ENCODE measurements around the gene IGLL1.

IGLL1 gene

GRCh38 chr22:23551385-23551784 is 28.7 kb downstream of the IGLL1 start:
- no peaks in the 10 kb centered on the region for H4K20me1 ChIP-seq (ENCODE audit: insufficient read depth, low read length)
- peaks cover 8% of the 10 kb centered on the region; the same call in 1 of the 2 replicates for H3K27me3 ChIP-seq (ENCODE audit: insufficient read depth, low read length)
- H3K4me1 ChIP-seq (ENCODE audit: insufficient read depth, low read length, severe bottlenecking): no peaks in the 10 kb centered on the region
- no peak overlapping the region for H3K27ac ChIP-seq (ENCODE audit: low read depth, low read length, poor library complexity, severe bottlenecking)
- no peak overlapping the region for H3K9ac ChIP-seq (ENCODE audit: low read length)
- no peaks in the 10 kb centered on the region for H3F3A ChIP-seq (ENCODE audit: insufficient read depth, low read length)
- no peaks in the 10 kb centered on the region for H3K79me2 ChIP-seq (ENCODE audit: insufficient read depth, low read length)
- no peak overlapping the region for H3K4me3 ChIP-seq (ENCODE audit: low read depth, low read length, poor library complexity, severe bottlenecking)
- no peak for TF ChIP-seq CTCF (IDR thresholded peaks at IDR 0.05; ENCODE audit: low read length)
- no peak for TF ChIP-seq EZH2 (IDR thresholded peaks at IDR 0.05; ENCODE audit: borderline replicate concordance, low read length)
- 0 out of 2 replicates have a peak, but pooled peaks cover 2% of the 10 kb centered on the region for H3K9me3 ChIP-seq (ENCODE audit: low read length)
- H3K4me2 ChIP-seq (ENCODE audit: low read length): no peak overlapping the region
- H3K36me3 ChIP-seq (ENCODE audit: insufficient read depth, low read length): no peaks in the 10 kb centered on the region; the same call in 1 of the 2 replicates
- H2AFZ ChIP-seq (ENCODE audit: low read length): no peak overlapping the region
- no peaks in the 10 kb centered on the region for H3K9me2 ChIP-seq (ENCODE audit: low read depth, low read length)

GRCh38 chr22:23550049-23550650 is 29.9 kb downstream of the IGLL1 start:
- Histone ChIP-seq H3K9me2 (ENCODE audit: low read depth, low read length) (no peaks in the 10 kb centered on the region), H3K36me3 (ENCODE audit: insufficient read depth, low read length) (no peaks in the 10 kb centered on the region; the same call in 1 of the 2 replicates), H3K9ac (ENCODE audit: low read length) (no peak overlapping the region), H4K20me1 (ENCODE audit: insufficient read depth, low read length) (no peaks in the 10 kb centered on the region), H3K27me3 (ENCODE audit: insufficient read depth, low read length) (peaks cover 8% of the 10 kb centered on the region; the same call in 1 of the 2 replicates), H3K4me3 (ENCODE audit: low read depth, low read length, poor library complexity, severe bottlenecking) (no peak overlapping the region), H3K4me2 (ENCODE audit: low read length) (no peak overlapping the region), H3F3A (ENCODE audit: insufficient read depth, low read length) (no peaks in the 10 kb centered on the region), H3K9me3 (ENCODE audit: low read length) (0 out of 2 replicates have a peak, but pooled peaks cover 2% of the 10 kb centered on the region), H2AFZ (ENCODE audit: low read length) (no peak overlapping the region), H3K27ac (ENCODE audit: low read depth, low read length, poor library complexity, severe bottlenecking) (no peak overlapping the region), H3K79me2 (ENCODE audit: insufficient read depth, low read length) (no peaks in the 10 kb centered on the region), H3K4me1 (ENCODE audit: insufficient read depth, low read length, severe bottlenecking) (no peaks in the 10 kb centered on the region)
- TF ChIP-seq CTCF (IDR thresholded peaks at IDR 0.05; ENCODE audit: low read length) (no peak), EZH2 (IDR thresholded peaks at IDR 0.05; ENCODE audit: borderline replicate concordance, low read length) (no peak)

- H3K4me3 ChIP-seq (ENCODE audit: low read depth, low read length, poor library complexity, severe bottlenecking): no peak overlapping the region
- no peaks in the 10 kb centered on the region for H3K79me2 ChIP-seq (ENCODE audit: insufficient read depth, low read length)
- no peak overlapping the region for H3K4me2 ChIP-seq (ENCODE audit: low read length)
- TF ChIP-seq CTCF (IDR thresholded peaks at IDR 0.05; ENCODE audit: low read length) (no peak), EZH2 (IDR thresholded peaks at IDR 0.05; ENCODE audit: borderline replicate concordance, low read length) (no peak)
- H3K27me3 ChIP-seq (ENCODE audit: insufficient read depth, low read length): peaks cover 8% of the 10 kb centered on the region; the same call in 1 of the 2 replicates
- H4K20me1 ChIP-seq (ENCODE audit: insufficient read depth, low read length): no peaks in the 10 kb centered on the region
- H3K9ac ChIP-seq (ENCODE audit: low read length): no peak overlapping the region
- 0 out of 2 replicates have a peak, but pooled peaks cover 2% of the 10 kb centered on the region for H3K9me3 ChIP-seq (ENCODE audit: low read length)
- no peaks in the 10 kb centered on the region for H3F3A ChIP-seq (ENCODE audit: insufficient read depth, low read length)
- no peak overlapping the region for H3K27ac ChIP-seq (ENCODE audit: low read depth, low read length, poor library complexity, severe bottlenecking)
- no peak overlapping the region for H2AFZ ChIP-seq (ENCODE audit: low read length)
- H3K4me1 ChIP-seq (ENCODE audit: insufficient read depth, low read length, severe bottlenecking): no peaks in the 10 kb centered on the region
- H3K9me2 ChIP-seq (ENCODE audit: low read depth, low read length): no peaks in the 10 kb centered on the region
- H3K36me3 ChIP-seq (ENCODE audit: insufficient read depth, low read length): no peaks in the 10 kb centered on the region; the same call in 1 of the 2 replicates
These were observed 30.9 kb downstream of the IGLL1 start for GRCh38 chr22:23549198-23549595.

All from OCI-LY1 (cell line).